Right atrium auricular region (tissue), 2 donors: ENCODE results near the gene NPM1. TPM values are rescaled to one million over a fixed set of nuclear protein-coding genes. Genes with fewer than 3 reads are reported as not detected.

Experiments used
- DNase-seq: peaks from one replicate; pipeline ENCODE4 v3.0.0-alpha.2; 2019; ENCODE audit warnings: low spot score
- H3K27ac ChIP-seq, 2 donors: fragments of 200-600 bp; sonication (generic); 1 replicate in 1 of 2; 2 replicates in 1 of 2; pipeline ENCODE4 v1.5.1; 2016 to 2019
- H3K27me3 ChIP-seq, 2 donors: fragments of 200-600 bp; sonication (generic); one replicate each; pipeline versions ENCODE4 v1.5.1 to v1.6.0; 2017 to 2019
- H3K36me3 ChIP-seq: fragments of 200-600 bp; sonication (generic); one replicate; pipeline ENCODE4 v1.5.1; 2016
- H3K4me1 ChIP-seq, 2 donors: fragments of 200-600 bp; sonication (generic); one replicate each; pipeline versions ENCODE4 v1.5.1 to v1.6.0; 2017 to 2019
- H3K4me3 ChIP-seq, 2 donors: fragments of 200-600 bp; sonication (generic); 1 replicate in 1 of 2; 2 replicates in 1 of 2; pipeline ENCODE4 v1.5.1; 2017 to 2019; ENCODE audit warnings: mild to moderate bottlenecking in 1 of 2, moderate library complexity in 1 of 2
- H3K9me3 ChIP-seq, 2 donors: fragments of 200-600 bp; sonication (generic); one replicate each; pipeline ENCODE4 v1.5.1; 2019
- CTCF ChIP-seq, 2 donors: fragments of 200-600 bp; sonication (generic); IDR thresholded peaks; one replicate each; pipeline ENCODE4 v1.5.1; 2019; ENCODE audit warnings: antibody characterized with exemption in 2 of 2
- microRNA-seq, 2 donors: library from miRNA; unstranded; fragments of <30 nt; microRNA quantifications; one replicate each; pipeline ENCODE4, GENCODE V29; 2016 to 2017; ENCODE audit warnings: borderline number of aligned reads in 2 of 2, borderline replicate concordance in 1 of 2
- total RNA-seq, 2 donors: library from RNA; depleted of rRNA; stranded (reverse); fragments of >200 nt; gene quantifications; one replicate each; pipeline ENCODE4 v1.1.0, GENCODE V29; 2016

Gene NPM1
- total RNA-seq, 2 donors from 2014 or later = 271 to 353 TPM

GRCh38 chr5:171457208-171457981, 69.7 kb downstream of the NPM1 start:
- no peaks in the 10 kb centered on the region for H3K4me1 ChIP-seq
- no peak overlapping the region for H3K4me3 ChIP-seq
- no peak for TF ChIP-seq CTCF (IDR thresholded peaks at IDR 0.05)
- no peak for DNase-seq
- no peaks in the 10 kb centered on the region for H3K27me3 ChIP-seq
- no peak overlapping the region for H3K27ac ChIP-seq
- no peaks in the 10 kb centered on the region for H3K9me3 ChIP-seq
- no peaks in the 10 kb centered on the region for H3K36me3 ChIP-seq

GRCh38 chr5:171459839-171460238, 72.2 kb downstream of the NPM1 start:
- H3K4me3 ChIP-seq = no peak overlapping the region
- no peak for TF ChIP-seq CTCF (IDR thresholded peaks at IDR 0.05)
- no peaks in the 10 kb centered on the region for H3K36me3 ChIP-seq
- no peaks in the 10 kb centered on the region for H3K9me3 ChIP-seq
- no peak for DNase-seq
- H3K4me1 ChIP-seq = no peaks in the 10 kb centered on the region
- no peaks in the 10 kb centered on the region for H3K27me3 ChIP-seq
- H3K27ac ChIP-seq = no peak overlapping the region

Small RNAs within 50 kb of the gene (microRNA-seq; reads per million reads assigned to microRNA genes)
- gene MIR3912 = 0.71 reads per million in 2 donors

Other genes starting within 250 kb of the NPM1 start
- gene TLX3, start 78.6 kb upstream of the NPM1 start, total RNA-seq = not detected
- 1 to 10 TPM; 2.2 to 2.7 TPM for gene FGF18, start 31.8 kb downstream of the NPM1 start, total RNA-seq